Activated CD8-positive, alpha-beta T cell treated with anti-CD3 and anti-CD28 coated beads, Interleukin-2, amount 10 ng/mL, durations not matched to agents 7 days and 5 days (primary cell): ENCODE measurements around the gene GSK3B. TPM values are rescaled to one million over a fixed set of nuclear protein-coding genes. Genes with fewer than 3 reads are reported as not detected.
"Not testable (repeated sequence)": the region's sequence is repeated elsewhere in the genome, so short reads cannot be mapped to it uniquely, and the experiment has no call there.

ENCODE experiments used
- ATAC-seq: fragments of 150-1000 bp; cut with Tn5 transposase; one replicate; pipeline ENCODE4 v1.10.0; 2021; ENCODE audit warnings: moderate library complexity
- CTCF ChIA-PET: fragments of 350-600 bp; sonication (Branson Sonifier 250); formaldehyde crosslinking; loops from one replicate; lab custom pipeline; 2021; ENCODE audit warnings: antibody characterized with exemption; lab: Charles Lee
- POLR2A ChIA-PET: fragments of 350-600 bp; sonication (Branson Sonifier 250); formaldehyde crosslinking; loops from one replicate; lab custom pipeline; 2021; ENCODE audit warnings: antibody characterized with exemption; lab: Charles Lee
- DNase-seq: peaks from one replicate; pipeline ENCODE4 v3.0.0-alpha.2; 2020
- H3K27ac Mint-ChIP-seq: one replicate; pipeline ENCODE4 v1.8.0; 2021; ENCODE audit warnings: mild to moderate bottlenecking, mixed read lengths
- H3K27me3 Mint-ChIP-seq: one replicate; pipeline ENCODE4 v1.8.0; 2021; ENCODE audit warnings: low read depth, mixed read lengths
- H3K36me3 Mint-ChIP-seq: one replicate; pipeline ENCODE4 v1.8.0; 2021; ENCODE audit warnings: low read depth, mixed read lengths
- H3K4me1 Mint-ChIP-seq: one replicate; pipeline ENCODE4 v1.8.0; 2021; ENCODE audit warnings: low read depth, mixed read lengths
- H3K4me3 Mint-ChIP-seq: one replicate; pipeline ENCODE4 v1.8.0; 2021; ENCODE audit warnings: mild to moderate bottlenecking, mixed read lengths
- H3K9me3 Mint-ChIP-seq: one replicate; pipeline ENCODE4 v1.8.0; 2022; ENCODE audit warnings: mixed read lengths; ENCODE audit not compliant: insufficient read depth
- total RNA-seq, 2 experiments: library from RNA; stranded (reverse); gene quantifications; one replicate each; pipeline ENCODE4 v1.2.3, GENCODE V29; 2021

Gene GSK3B
- total RNA-seq, 2 experiments from 2014 or later: 40.0 to 43.0 TPM

- no peaks in the 10 kb centered on the region for H3K27me3 Mint-ChIP-seq
- H3K36me3 Mint-ChIP-seq: peaks cover 51% of the 10 kb centered on the region
- ATAC-seq: no peak
- peaks cover 56% of the 10 kb centered on the region for H3K4me1 Mint-ChIP-seq
- POLR2A ChIA-PET: interaction anchor here (3.1 kb wide), 1 partner anchor 42 kb away, joined by 24 read pairs; the partner anchor contains the start of gene GSK3B
- CTCF ChIA-PET: interaction anchor here (1.0 to 2.0 kb wide), 3 partner anchors 10 to 39 kb away, joined by 3 to 6 read pairs (median 4); no protein-coding TSS in a partner anchor
- no peaks in the 10 kb centered on the region for H3K9me3 Mint-ChIP-seq
- H3K27ac Mint-ChIP-seq: peak overlapping the region; percentile 40
- no peak for DNase-seq
- peak overlapping the region; percentile 9 for H3K4me3 Mint-ChIP-seq
These were observed 41.6 kb downstream of the GSK3B start for GRCh38 chr3:120052677-120053076.

- peak; percentile 25 for DNase-seq
- Mint-ChIP-seq H3K27me3 (no peaks in the 10 kb centered on the region), H3K36me3 (peaks cover 54% of the 10 kb centered on the region), H3K9me3 (peaks cover under 1% of the 10 kb centered on the region), H3K27ac (peak overlapping the region; percentile 48), H3K4me3 (peak overlapping the region; percentile 9), H3K4me1 (peaks cover 54% of the 10 kb centered on the region)
- CTCF ChIA-PET: interaction anchor here (1.0 to 2.0 kb wide), 3 partner anchors 10 to 39 kb away, joined by 3 to 6 read pairs (median 4); no protein-coding TSS in a partner anchor
- ATAC-seq: peak; percentile 77
- POLR2A ChIA-PET: interaction anchor here (3.1 kb wide), 1 partner anchor 43 kb away, joined by 24 read pairs; the partner anchor contains the start of gene GSK3B
These were observed 42.0 kb downstream of the GSK3B start for GRCh38 chr3:120052225-120052624.

- H3K36me3 Mint-ChIP-seq: peaks cover 59% of the 10 kb centered on the region
- H3K4me3 Mint-ChIP-seq: not testable (repeated sequence)
These were observed 42.7 kb downstream of the GSK3B start for GRCh38 chr3:120051570-120051969.

GRCh38 chr3:120049881-120050539, 44.2 kb downstream of the GSK3B start:
- DNase-seq (no peak), ATAC-seq (no peak)
- ChIA-PET CTCF (no interaction called here), POLR2A (no interaction called here)
- Mint-ChIP-seq H3K4me1 (peaks cover 61% of the 10 kb centered on the region), H3K9me3 (peaks cover 13% of the 10 kb centered on the region), H3K27ac (peak overlapping the region; percentile 10), H3K4me3 (no peak overlapping the region), H3K27me3 (no peaks in the 10 kb centered on the region), H3K36me3 (peaks cover 64% of the 10 kb centered on the region)

More at GRCh38 chr3:120051570-120051969, 42.7 kb downstream of the GSK3B start:
- POLR2A ChIA-PET: interaction anchor here (3.1 kb wide), 1 partner anchor 43 kb away, joined by 24 read pairs; the partner anchor contains the start of gene GSK3B
- CTCF ChIA-PET: interaction anchor here (0.7 kb wide), 1 partner anchor 17 kb away, joined by 3 read pairs; no protein-coding TSS in a partner anchor
- H3K27me3 Mint-ChIP-seq, DNase-seq, ATAC-seq, H3K9me3 Mint-ChIP-seq, H3K27ac Mint-ChIP-seq: not testable (repeated sequence)
- H3K4me1 Mint-ChIP-seq: peaks cover 54% of the 10 kb centered on the region

- ATAC-seq (no peak), DNase-seq (no peak)
- POLR2A ChIA-PET: no interaction called here
- no peaks in the 10 kb centered on the region for H3K27me3 Mint-ChIP-seq
- H3K27ac Mint-ChIP-seq: no peak overlapping the region
- peaks cover 23% of the 10 kb centered on the region for H3K9me3 Mint-ChIP-seq
- H3K4me1 Mint-ChIP-seq: peaks cover 55% of the 10 kb centered on the region
- no peak overlapping the region for H3K4me3 Mint-ChIP-seq
- H3K36me3 Mint-ChIP-seq: peaks cover 64% of the 10 kb centered on the region
- CTCF ChIA-PET: no interaction called here
These were observed 45.2 kb downstream of the GSK3B start for GRCh38 chr3:120049072-120049471.

GRCh38 chr3:120048355-120049041, 45.7 kb downstream of the GSK3B start:
- Mint-ChIP-seq H3K27me3 (no peaks in the 10 kb centered on the region), H3K4me3 (no peak overlapping the region), H3K4me1 (peaks cover 50% of the 10 kb centered on the region), H3K27ac (no peak overlapping the region), H3K36me3 (peaks cover 65% of the 10 kb centered on the region), H3K9me3 (peaks cover 29% of the 10 kb centered on the region)
- no peak for DNase-seq
- ChIA-PET POLR2A (no interaction called here), CTCF (no interaction called here)
- ATAC-seq: no peak

- H3K4me1 Mint-ChIP-seq: peaks cover 46% of the 10 kb centered on the region
- H3K4me3 Mint-ChIP-seq: no peak overlapping the region
- POLR2A ChIA-PET: no interaction called here
- peaks cover 70% of the 10 kb centered on the region for H3K36me3 Mint-ChIP-seq
- CTCF ChIA-PET: no interaction called here
- H3K9me3 Mint-ChIP-seq: peaks cover 37% of the 10 kb centered on the region
- no peak for ATAC-seq
- no peaks in the 10 kb centered on the region for H3K27me3 Mint-ChIP-seq
- DNase-seq: no peak
- no peak overlapping the region for H3K27ac Mint-ChIP-seq
These were observed 46.6 kb downstream of the GSK3B start for GRCh38 chr3:120047686-120048085.

- H3K27ac Mint-ChIP-seq: no peak overlapping the region
- CTCF ChIA-PET: interaction anchor here (0.6 to 1.0 kb wide), 5 partner anchors 27 to 375 kb away, joined by 3 read pairs; no protein-coding TSS in a partner anchor
- no peak overlapping the region for H3K4me3 Mint-ChIP-seq
- H3K36me3 Mint-ChIP-seq: peaks cover 82% of the 10 kb centered on the region
- H3K4me1 Mint-ChIP-seq: peaks cover 12% of the 10 kb centered on the region
- POLR2A ChIA-PET: no interaction called here
- ATAC-seq (no peak), DNase-seq (no peak)
- peaks cover 80% of the 10 kb centered on the region for H3K9me3 Mint-ChIP-seq
- H3K27me3 Mint-ChIP-seq: no peaks in the 10 kb centered on the region
These were observed 53.4 kb downstream of the GSK3B start for GRCh38 chr3:120040813-120041377.

- POLR2A ChIA-PET: no interaction called here
- Mint-ChIP-seq H3K4me1 (peaks cover 9% of the 10 kb centered on the region), H3K4me3 (no peak overlapping the region), H3K36me3 (peaks cover 77% of the 10 kb centered on the region), H3K9me3 (peaks cover 71% of the 10 kb centered on the region), H3K27ac (no peak overlapping the region), H3K27me3 (no peaks in the 10 kb centered on the region)
- DNase-seq: no peak
- no peak for ATAC-seq
- CTCF ChIA-PET: interaction anchor here (0.6 to 1.0 kb wide), 6 partner anchors 9 to 376 kb away, joined by 3 read pairs; no protein-coding TSS in a partner anchor
These were observed 54.3 kb downstream of the GSK3B start for GRCh38 chr3:120039642-120040610.

GRCh38 chr3:120033596-120033995, 60.7 kb downstream of the GSK3B start:
- ChIA-PET CTCF (no interaction called here), POLR2A (no interaction called here)
- peaks cover 25% of the 10 kb centered on the region for H3K9me3 Mint-ChIP-seq
- H3K4me3 Mint-ChIP-seq: no peak overlapping the region
- peaks cover 45% of the 10 kb centered on the region for H3K36me3 Mint-ChIP-seq
- no peaks in the 10 kb centered on the region for H3K27me3 Mint-ChIP-seq
- H3K27ac Mint-ChIP-seq: no peak overlapping the region
- ATAC-seq (no peak), DNase-seq (no peak)
- H3K4me1 Mint-ChIP-seq: peaks cover 25% of the 10 kb centered on the region

- peaks cover 23% of the 10 kb centered on the region for H3K4me1 Mint-ChIP-seq
- CTCF ChIA-PET: interaction anchor here (1.4 kb wide), 1 partner anchor 8 kb away, joined by 3 read pairs; no protein-coding TSS in a partner anchor
- H3K27ac Mint-ChIP-seq: no peak overlapping the region
- DNase-seq: no peak
- peaks cover 7% of the 10 kb centered on the region for H3K9me3 Mint-ChIP-seq
- ATAC-seq: no peak
- H3K36me3 Mint-ChIP-seq: peaks cover 32% of the 10 kb centered on the region
- POLR2A ChIA-PET: no interaction called here
- H3K27me3 Mint-ChIP-seq: no peaks in the 10 kb centered on the region
- no peak overlapping the region for H3K4me3 Mint-ChIP-seq
These were observed 62.7 kb downstream of the GSK3B start for GRCh38 chr3:120031561-120031960.
